Coronary artery (tissue), 2 donors: Measurements from ENCODE around the gene WNT4.

Experiments used
- DNase-seq: peaks from one replicate; pipeline ENCODE4 v3.0.0-alpha.2; 2017; ENCODE audit warnings: low spot score
- H3K27ac ChIP-seq, 2 donors: fragments of 200-600 bp; sonication (generic); one replicate each; pipeline ENCODE4 v1.5.1; 2016 to 2019
- H3K4me3 ChIP-seq: fragments of 200-600 bp; sonication (generic); 2 replicates; pipeline ENCODE4 v1.5.1; 2016; ENCODE audit warnings: mild to moderate bottlenecking, moderate library complexity
- CTCF ChIP-seq: fragments of 200-600 bp; sonication (generic); IDR thresholded peaks from one replicate; pipeline ENCODE4 v1.5.1; 2019; ENCODE audit warnings: antibody characterized with exemption

WNT4 gene

GRCh38 chr1:22123901-22124404, 18.9 kb downstream of the WNT4 start:
- Histone ChIP-seq H3K4me3 (no peak overlapping the region), H3K27ac (no peak overlapping the region)
- DNase-seq: no peak
- no peak for TF ChIP-seq CTCF

GRCh38 chr1:22123071-22123390, 19.9 kb downstream of the WNT4 start:
- no peak overlapping the region for H3K4me3 ChIP-seq
- DNase-seq: no peak
- no peak overlapping the region for H3K27ac ChIP-seq
- TF ChIP-seq CTCF: no peak

DNA sequence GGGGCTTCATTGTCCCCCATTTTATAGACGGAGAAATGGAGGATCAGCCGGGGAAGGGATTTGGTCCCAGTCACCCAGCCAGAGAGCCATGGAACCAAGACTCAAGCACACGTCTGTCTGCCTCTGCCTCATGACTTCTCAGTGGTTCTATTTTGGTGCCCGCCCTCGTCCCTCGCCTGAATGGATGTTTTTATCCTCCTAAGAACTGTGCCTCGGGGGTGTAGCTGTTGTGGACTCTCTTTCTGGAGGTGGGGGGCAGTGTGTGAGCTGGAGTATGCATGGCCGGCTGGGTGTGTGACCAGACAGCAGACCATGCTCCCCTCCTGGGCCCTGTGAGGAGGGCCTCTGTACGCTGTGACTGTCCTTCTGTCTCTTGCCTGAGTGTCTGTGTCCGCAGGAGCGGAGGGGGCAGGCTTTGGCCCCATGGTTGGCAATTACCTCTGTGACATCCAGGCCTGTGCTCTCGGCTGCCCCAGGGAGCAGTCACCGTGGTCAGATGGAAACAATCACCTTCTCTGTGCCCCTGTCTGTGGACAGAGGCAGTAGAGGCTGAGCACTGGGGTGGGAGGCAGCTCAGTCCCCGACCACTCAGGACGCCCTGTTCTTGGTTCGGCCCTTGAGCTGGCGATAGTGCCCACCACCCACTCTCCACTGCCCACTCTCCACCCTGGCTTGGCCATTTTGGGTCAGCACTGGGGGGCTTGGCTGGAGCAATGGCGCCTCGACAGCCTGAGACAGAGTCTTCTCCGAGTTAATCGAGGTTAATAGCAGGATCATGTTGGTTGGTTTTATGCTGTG, 20.4 kb downstream of the WNT4 start:
- Histone ChIP-seq H3K27ac (no peak overlapping the region), H3K4me3 (no peak overlapping the region)
- TF ChIP-seq CTCF: no peak
- no peak for DNase-seq

DNA sequence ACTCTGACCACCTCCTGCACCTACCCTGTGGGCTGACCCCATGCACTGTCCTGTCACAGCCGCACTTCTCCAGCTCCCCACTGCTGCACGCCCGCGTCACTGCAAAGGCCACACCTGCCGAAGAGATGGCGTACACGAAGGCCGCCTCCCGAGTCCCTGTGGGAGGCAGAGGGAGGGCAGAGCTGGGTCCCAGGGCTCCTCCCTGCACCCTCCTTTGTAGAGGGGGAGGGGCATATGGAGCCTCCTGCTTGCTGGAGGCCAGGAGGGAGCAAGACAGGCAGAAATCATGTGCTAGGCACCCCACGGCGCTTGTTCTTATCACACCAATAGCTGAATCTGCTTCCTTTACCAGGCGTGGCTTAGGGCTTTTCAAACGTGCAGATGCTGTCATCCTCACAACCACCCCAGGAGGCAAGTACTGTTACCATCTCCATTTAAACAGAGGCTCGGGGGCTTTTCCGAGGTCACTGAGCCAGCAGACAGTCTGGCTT, 21.4 kb downstream of the WNT4 start:
- Histone ChIP-seq H3K4me3 (no peak overlapping the region), H3K27ac (no peak overlapping the region)
- no peak for DNase-seq
- no peak for TF ChIP-seq CTCF

DNA sequence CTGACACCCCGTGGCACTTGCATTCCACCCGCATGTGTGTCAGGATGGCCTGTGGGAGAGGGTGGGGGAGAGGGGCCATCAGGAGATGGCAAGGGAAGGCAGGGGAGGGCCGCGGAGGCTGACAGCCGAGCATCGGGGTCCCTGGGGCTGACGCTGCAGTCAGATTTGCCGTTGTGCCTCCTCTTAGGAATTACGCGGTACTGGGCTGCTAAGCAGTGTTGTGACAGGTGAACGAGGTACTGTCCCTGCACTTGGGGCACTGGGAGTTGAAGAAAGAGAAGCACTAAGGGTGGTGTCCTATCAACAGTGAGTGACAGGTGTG, 22.5 kb downstream of the WNT4 start:
- no peak for DNase-seq
- no peak for TF ChIP-seq CTCF
- H3K4me3 ChIP-seq: no peak overlapping the region

DNA sequence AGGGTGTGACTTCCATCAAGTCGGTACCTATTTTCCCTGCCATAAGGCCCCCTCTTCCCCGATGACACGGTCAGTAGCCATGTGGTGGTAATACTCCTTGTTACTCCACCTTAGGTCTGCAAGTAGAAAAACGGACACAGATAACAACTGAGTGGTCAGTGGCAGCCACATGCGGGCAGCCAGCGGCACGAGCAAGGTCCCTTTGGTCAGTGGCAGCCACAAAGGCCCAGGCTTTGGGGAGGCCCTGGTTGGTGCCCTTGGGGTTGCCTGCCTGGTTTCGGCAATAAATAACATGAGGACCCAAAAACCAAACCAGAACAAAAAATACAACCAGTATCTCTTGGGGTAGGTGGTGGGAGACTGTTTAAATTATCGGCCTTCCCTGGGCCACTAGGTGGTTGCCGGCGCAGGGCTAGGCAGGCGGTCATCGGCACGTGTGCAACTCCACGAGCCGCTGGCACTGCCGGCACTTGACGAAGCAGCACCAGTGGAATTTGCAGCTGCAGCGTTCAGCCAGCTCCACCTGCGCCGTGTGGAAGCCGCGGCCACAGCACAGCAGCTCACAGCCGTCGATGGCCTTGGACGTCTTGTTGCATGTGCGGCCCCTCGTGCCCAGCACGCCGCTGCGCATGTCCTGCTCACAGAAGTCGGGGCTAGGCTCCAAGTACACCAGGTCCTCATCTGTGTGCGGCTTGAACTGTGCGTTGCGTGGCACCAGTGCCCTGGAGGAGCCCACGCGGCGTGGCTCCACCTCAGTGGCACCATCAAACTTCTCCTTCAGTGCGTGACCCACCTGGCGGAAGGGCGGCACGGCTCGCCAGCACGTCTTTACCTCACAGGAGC, 23.1 kb downstream of the WNT4 start:
- no peak overlapping the region for H3K4me3 ChIP-seq
- no peak for DNase-seq
- no peak for TF ChIP-seq CTCF
- no peak overlapping the region for H3K27ac ChIP-seq

More for the DNA sequence above, 22.5 kb downstream of the WNT4 start:
- H3K27ac ChIP-seq: no peak overlapping the region
